Neural cell (in vitro differentiated cells): Measurements from ENCODE around the gene C15orf40. TPM values are rescaled to one million over a fixed set of nuclear protein-coding genes. Genes with fewer than 3 reads are reported as not detected.

ENCODE experiments used
- H2AFZ ChIP-seq: fragments of 200-600, 300-800 bp; sonication (generic), shearing (Covaris generic); 2 replicates; pipeline ENCODE4 v1.6.0; 2014; ENCODE audit warnings: low read depth, mild to moderate bottlenecking, antibody characterized with exemption, low read length, moderate library complexity
- H3F3A ChIP-seq: fragments of 200-600 bp; shearing (Covaris generic); 2 replicates; pipeline ENCODE4 v1.6.1; 2016; ENCODE audit warnings: mild to moderate bottlenecking, moderate library complexity, mixed read lengths, antibody characterized with exemption, low read length; ENCODE audit not compliant: insufficient read depth, poor library complexity, severe bottlenecking
- H3K27ac ChIP-seq: fragments of 200-600, 300-800 bp; sonication (generic), shearing (Covaris generic); 2 replicates; pipeline ENCODE4 v1.5.1; 2014; ENCODE audit warnings: mild to moderate bottlenecking, low read length, moderate library complexity
- H3K27me3 ChIP-seq: fragments of 300-800, 200-600 bp; sonication (generic), shearing (Covaris generic); 2 replicates; pipeline ENCODE4 v1.6.0; 2014; ENCODE audit warnings: mild to moderate bottlenecking, low read depth, low read length, moderate library complexity; ENCODE audit not compliant: insufficient read depth
- H3K36me3 ChIP-seq: fragments of 300-800, 200-600 bp; sonication (generic), shearing (Covaris generic); 2 replicates; pipeline ENCODE4 v1.5.1; 2014; ENCODE audit warnings: mild to moderate bottlenecking, antibody characterized with exemption, low read length, moderate library complexity; ENCODE audit not compliant: insufficient read depth
- H3K4me2 ChIP-seq: fragments of 300-800, 200-600 bp; sonication (generic), shearing (Covaris generic); 2 replicates; pipeline ENCODE4 v1.6.0; 2014; ENCODE audit warnings: mild to moderate bottlenecking, low read length
- H3K4me3 ChIP-seq: fragments of 300-800, 200-600 bp; sonication (generic), shearing (Covaris generic); 2 replicates; pipeline ENCODE4 v1.5.1; 2014; ENCODE audit warnings: mild to moderate bottlenecking, low read length, moderate library complexity
- H3K79me2 ChIP-seq: fragments of 200-600 bp; shearing (Covaris generic); replicated peaks from 2 replicates; pipeline ENCODE4 v1.6.0; 2014; ENCODE audit warnings: mild to moderate bottlenecking, low read length, moderate library complexity; ENCODE audit not compliant: insufficient read depth
- H3K9ac ChIP-seq: fragments of 300-800, 200-600 bp; sonication (generic), shearing (Covaris generic); 2 replicates; pipeline ENCODE4 v1.6.1; 2016; ENCODE audit warnings: mild to moderate bottlenecking, low read length, mixed read lengths
- H3K9me2 ChIP-seq: fragments of 200-600 bp; shearing (Covaris generic); 2 replicates; pipeline ENCODE4 v1.6.1; 2016; ENCODE audit warnings: mild to moderate bottlenecking, low read length, mixed read lengths; ENCODE audit not compliant: insufficient read depth
- H3K9me3 ChIP-seq: fragments of 200-600, 300-800 bp; sonication (generic), shearing (Covaris generic); 2 replicates; pipeline ENCODE4 v1.6.1; 2016; ENCODE audit warnings: mild to moderate bottlenecking, mixed run types, low read length, moderate library complexity, mixed read lengths
- H4K20me1 ChIP-seq: fragments of 200-600 bp; shearing (Covaris generic); 2 replicates; pipeline ENCODE4 v1.6.1; 2016; ENCODE audit warnings: mild to moderate bottlenecking, mixed run types; ENCODE audit not compliant: insufficient read depth
- CTCF ChIP-seq: fragments of 450-650 bp; IDR thresholded peaks from 2 replicates; pipeline ENCODE4 v1.5.1; 2014; ENCODE audit warnings: antibody characterized with exemption, mild to moderate bottlenecking, moderate library complexity; ENCODE audit not compliant: poor library complexity, severe bottlenecking
- EP300 ChIP-seq: fragments of 450-650 bp; conservative IDR thresholded peaks from 2 replicates; pipeline ENCODE4 v1.6.1; 2014; ENCODE audit warnings: antibody characterized with exemption, mild to moderate bottlenecking, moderate library complexity; ENCODE audit not compliant: poor library complexity, severe bottlenecking
- EZH2 ChIP-seq: fragments of 200-600, 300-800 bp; shearing (Covaris generic), sonication (generic); IDR thresholded peaks from 2 replicates; pipeline ENCODE4 v1.6.1; 2014; ENCODE audit warnings: antibody characterized with exemption, low read length, borderline replicate concordance, mild to moderate bottlenecking; ENCODE audit not compliant: insufficient read depth, poor library complexity, severe bottlenecking
- MXI1 ChIP-seq: fragments of 450-650 bp; conservative IDR thresholded peaks from 2 replicates; pipeline ENCODE4 v1.6.1; 2014; ENCODE audit warnings: antibody characterized with exemption, mild to moderate bottlenecking; ENCODE audit not compliant: poor library complexity, severe bottlenecking
- POLR2AphosphoS5 ChIP-seq: IDR thresholded peaks from 2 replicates; pipeline ENCODE4 v1.6.1; 2012
- RAD21 ChIP-seq: fragments of 450-650 bp; conservative IDR thresholded peaks from 2 replicates; pipeline ENCODE4 v1.6.1; 2014; ENCODE audit warnings: antibody characterized with exemption, mild to moderate bottlenecking, moderate library complexity
- REST ChIP-seq: IDR thresholded peaks from 2 replicates; pipeline ENCODE4 v1.6.1; 2012; ENCODE audit warnings: borderline replicate concordance
- SMC3 ChIP-seq: fragments of 450-650 bp; conservative IDR thresholded peaks from 2 replicates; pipeline ENCODE4 v1.6.1; 2014; ENCODE audit warnings: antibody characterized with exemption, mild to moderate bottlenecking, moderate library complexity; ENCODE audit not compliant: poor library complexity
- TAF1 ChIP-seq: IDR thresholded peaks from 2 replicates; pipeline ENCODE4 v1.6.1; 2012; ENCODE audit warnings: low read depth
- polyA plus RNA-seq: library from polyadenylated mRNA; depleted of rRNA; stranded (reverse); fragments of >200 nt; gene quantifications from 2 replicates; pipeline ENCODE4 v1.2.3, GENCODE V29; 2014

Gene C15orf40
- polyA plus RNA-seq, 1 donor from 2014 or later: 17.2 TPM

- no peaks in the 10 kb centered on the region for H3K36me3 ChIP-seq
- H3K9me3 ChIP-seq: no peaks in the 10 kb centered on the region
- H3K79me2 ChIP-seq: no peaks in the 10 kb centered on the region
- H3F3A ChIP-seq: no peaks in the 10 kb centered on the region
- no peak overlapping the region for H3K4me3 ChIP-seq
- no peak overlapping the region for H2AFZ ChIP-seq
- no peaks in the 10 kb centered on the region for H4K20me1 ChIP-seq
- H3K9ac ChIP-seq: no peak overlapping the region
- no peak for TF ChIP-seq RAD21
- TF ChIP-seq MXI1: no peak
- TF ChIP-seq SMC3: no peak
- TF ChIP-seq POLR2AphosphoS5: no peak
- no peak overlapping the region for H3K4me2 ChIP-seq
- H3K9me2 ChIP-seq: no peaks in the 10 kb centered on the region
- no peak overlapping the region for H3K27ac ChIP-seq
- H3K27me3 ChIP-seq: no peaks in the 10 kb centered on the region
These were observed 31.7 kb downstream of the C15orf40 start for GRCh38 chr15:82979726-82980125.

GRCh38 chr15:82978438-82978837, 33.0 kb downstream of the C15orf40 start:
- TF ChIP-seq REST: no peak
- TF ChIP-seq MXI1: no peak
- no peak for TF ChIP-seq EZH2
- no peak for TF ChIP-seq CTCF
- no peak for TF ChIP-seq TAF1
- no peak for TF ChIP-seq SMC3
- no peak for TF ChIP-seq POLR2AphosphoS5
- no peak for TF ChIP-seq RAD21
- no peak for TF ChIP-seq EP300
- Histone ChIP-seq H3K9me3 (no peaks in the 10 kb centered on the region), H3K4me3 (no peak overlapping the region), H4K20me1 (no peaks in the 10 kb centered on the region), H3K9ac (no peak overlapping the region), H3K9me2 (no peaks in the 10 kb centered on the region), H2AFZ (no peak overlapping the region), H3K27me3 (no peaks in the 10 kb centered on the region), H3K36me3 (no peaks in the 10 kb centered on the region), H3K4me2 (no peak overlapping the region), H3K27ac (no peak overlapping the region), H3K79me2 (no peaks in the 10 kb centered on the region), H3F3A (no peaks in the 10 kb centered on the region)

- no peaks in the 10 kb centered on the region for H3K27me3 ChIP-seq
- no peak overlapping the region for H3K27ac ChIP-seq
- H3K9me2 ChIP-seq: no peaks in the 10 kb centered on the region
- H3K36me3 ChIP-seq: no peaks in the 10 kb centered on the region
- TF ChIP-seq EZH2 (no peak), EP300 (no peak), MXI1 (no peak), REST (no peak), TAF1 (no peak), RAD21 (no peak)
- H2AFZ ChIP-seq: no peak overlapping the region
- no peaks in the 10 kb centered on the region for H3K9me3 ChIP-seq
- H4K20me1 ChIP-seq: no peaks in the 10 kb centered on the region
- no peaks in the 10 kb centered on the region for H3F3A ChIP-seq
- no peaks in the 10 kb centered on the region for H3K79me2 ChIP-seq
- H3K9ac ChIP-seq: no peak overlapping the region
- no peak overlapping the region for H3K4me3 ChIP-seq
- no peak overlapping the region for H3K4me2 ChIP-seq
These were observed 34.4 kb downstream of the C15orf40 start for GRCh38 chr15:82977076-82977475.
